Measurements from ENCODE around the gene ITSN1.
"Not testable (repeated sequence)": the region's sequence is repeated elsewhere in the genome, so short reads cannot be mapped to it uniquely, and the experiment has no call there.

Gene ITSN1

GRCh38 chr21:33916200-33916567, 273.9 kb downstream of the ITSN1 start:
- no peak for DNase-seq (ENCODE audit: low read depth in 3 of 3, low spot score in 1 of 3)

GRCh38 chr21:33917421-33917820, 275.1 kb downstream of the ITSN1 start:
- no peak for DNase-seq (ENCODE audit: low read depth in 3 of 3, low spot score in 1 of 3)

DNA sequence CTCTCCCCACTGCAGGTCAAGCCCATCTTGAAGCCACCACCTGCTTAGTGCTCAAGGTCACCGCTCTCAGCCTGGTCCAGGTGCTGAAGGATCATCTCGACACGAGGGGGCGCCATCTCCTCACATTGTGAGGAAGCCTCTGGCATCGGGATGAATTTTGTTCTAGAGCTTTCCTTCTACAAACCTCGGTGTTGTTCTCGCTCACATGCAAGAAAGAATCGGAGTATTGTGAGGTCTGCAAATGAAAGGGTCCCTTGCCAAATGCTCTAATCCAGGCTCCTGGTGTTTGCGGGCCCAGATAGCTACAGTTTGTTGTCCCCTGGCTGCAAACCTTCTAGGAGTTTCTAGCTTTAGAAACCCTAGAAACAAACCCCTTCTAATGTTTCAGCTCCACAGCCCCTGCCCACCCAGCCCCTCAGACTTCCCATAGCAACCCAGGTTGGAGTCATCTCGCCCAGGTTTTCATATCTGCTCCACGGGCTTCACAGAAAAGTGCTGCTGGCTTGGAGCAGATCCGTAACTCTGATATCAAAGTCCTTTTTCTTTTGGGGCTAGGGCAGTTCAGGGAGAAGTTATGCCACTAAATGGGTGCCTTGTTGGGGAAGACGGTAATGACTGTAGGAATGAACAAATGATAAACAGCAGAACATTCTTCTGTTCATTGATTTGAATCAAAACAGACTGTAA, 281.9 kb downstream of the ITSN1 start:
- peak; percentile 80 to 89 (median 84) for DNase-seq (ENCODE audit: low read depth in 3 of 3, low spot score in 1 of 3)

DNA sequence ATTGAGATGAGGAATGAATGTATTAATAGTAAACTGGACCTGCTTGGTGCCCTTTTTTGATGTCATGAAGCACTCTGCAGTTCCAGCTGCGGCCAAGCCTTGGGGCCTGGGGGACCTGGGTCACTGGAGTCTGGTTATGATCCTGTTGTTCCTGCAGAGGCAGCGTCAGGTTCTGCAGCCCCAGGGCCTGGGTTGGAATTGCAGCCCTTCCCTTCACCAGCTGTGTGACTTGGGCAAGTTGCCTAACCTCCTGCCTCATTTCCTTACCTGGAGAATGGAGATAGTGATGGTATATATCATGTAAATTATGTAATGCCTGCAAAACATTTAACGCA, 282.4 kb downstream of the ITSN1 start:
- DNase-seq (ENCODE audit: low read depth in 3 of 3, low spot score in 1 of 3): no peak

DNA sequence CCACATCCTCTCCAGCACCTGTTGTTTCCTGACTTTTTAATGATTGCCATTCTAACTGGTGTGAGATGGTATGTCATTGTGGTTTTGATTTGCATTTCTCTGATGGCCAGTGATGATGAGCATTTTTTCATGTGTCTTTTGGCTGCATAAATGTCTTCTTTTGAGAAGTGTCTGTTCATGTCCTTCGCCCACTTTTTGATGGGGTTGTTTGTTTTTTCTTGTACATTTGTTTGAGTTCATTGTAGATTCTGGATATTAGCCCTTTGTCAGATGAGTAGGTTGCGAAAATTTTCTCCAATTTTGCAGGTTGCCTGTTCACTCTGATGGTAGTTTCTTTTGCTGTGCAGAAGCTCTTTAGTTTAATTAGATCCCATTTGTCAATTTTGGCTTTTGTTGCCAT, 283.9 kb downstream of the ITSN1 start:
- DNase-seq (ENCODE audit: low read depth in 3 of 3, low spot score in 1 of 3): not testable (repeated sequence)

- peak; percentile 25 to 58 (median 48) for DNase-seq (ENCODE audit: low read depth in 3 of 3, low spot score in 1 of 3)
These were observed 288.9 kb downstream of the ITSN1 start for GRCh38 chr21:33931052-33931798.

GRCh38 chr21:33931799-33932390, 289.6 kb downstream of the ITSN1 start:
- no peak for DNase-seq (ENCODE audit: low read depth in 3 of 3, low spot score in 1 of 3)

GRCh38 chr21:33932731-33933130, 290.4 kb downstream of the ITSN1 start:
- DNase-seq (ENCODE audit: low read depth in 3 of 3, low spot score in 1 of 3): no peak

GRCh38 chr21:33936301-33937038, 294.2 kb downstream of the ITSN1 start:
- no peak for DNase-seq (ENCODE audit: low read depth in 3 of 3, low spot score in 1 of 3)

GRCh38 chr21:33937146-33937545, 294.8 kb downstream of the ITSN1 start:
- no peak for DNase-seq (ENCODE audit: low read depth in 3 of 3, low spot score in 1 of 3)

DNA sequence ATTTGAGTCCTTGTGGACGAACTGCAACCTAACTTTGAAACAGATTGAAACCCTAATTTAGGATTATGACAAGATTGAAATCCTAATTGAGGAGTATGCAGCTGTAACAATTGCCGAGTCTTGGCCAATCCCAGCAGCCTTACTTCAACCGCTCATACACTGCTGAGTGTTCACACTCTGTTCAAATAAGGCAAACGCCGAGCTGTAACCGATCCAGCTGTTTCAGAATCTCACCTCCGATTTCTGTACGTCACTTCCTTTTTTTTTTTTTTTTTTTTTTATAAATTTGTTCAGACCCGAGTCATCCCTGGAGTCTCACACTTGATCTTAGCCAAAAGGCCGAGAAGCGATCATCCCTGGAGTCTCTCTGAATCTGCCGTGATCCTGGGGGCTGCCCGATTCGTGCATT, 295.6 kb downstream of the ITSN1 start:
- no peak for DNase-seq (ENCODE audit: low read depth in 3 of 3, low spot score in 1 of 3)

DNA sequence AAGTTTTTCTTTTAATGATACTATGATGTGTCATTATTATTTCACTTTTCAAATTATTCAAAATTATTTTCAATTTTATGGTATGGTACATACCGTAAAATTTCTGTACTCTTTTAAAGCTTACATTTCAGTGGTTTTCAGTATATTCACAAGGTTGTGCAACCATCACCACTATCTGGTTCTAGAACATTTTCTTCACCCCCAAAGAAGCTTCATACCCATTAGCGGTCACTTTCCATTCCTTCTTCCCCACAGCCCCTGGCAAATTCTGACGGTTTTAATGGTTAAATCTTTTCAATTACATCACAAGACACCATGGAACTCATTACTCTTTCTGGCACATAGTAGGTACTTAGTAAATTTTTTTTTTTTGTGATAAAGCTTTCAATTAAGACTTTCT, 296.1 kb downstream of the ITSN1 start:
- no peak for DNase-seq (ENCODE audit: low read depth in 3 of 3, low spot score in 1 of 3)

DNA sequence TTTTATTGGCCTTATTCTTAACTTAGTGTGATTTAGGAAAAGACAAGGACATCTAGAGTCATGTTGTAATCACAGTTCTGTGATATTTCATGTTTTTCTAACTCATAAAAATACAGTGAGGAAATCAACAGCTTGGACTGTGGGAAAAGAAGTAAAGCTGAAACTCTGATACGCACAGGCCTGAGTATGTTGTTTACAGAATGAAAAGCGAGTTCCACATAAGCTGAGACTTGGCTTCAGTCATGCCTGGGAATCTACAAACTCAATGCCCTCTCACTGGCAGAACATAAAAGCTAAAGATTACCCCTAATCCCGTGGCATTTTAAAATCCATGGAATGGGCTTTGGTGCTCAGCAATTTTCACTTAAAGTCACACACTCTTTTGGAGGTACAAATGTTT, 296.9 kb downstream of the ITSN1 start:
- no peak for DNase-seq (ENCODE audit: low read depth in 3 of 3, low spot score in 1 of 3)

GRCh38 chr21:33940164-33940880, 298.0 kb downstream of the ITSN1 start:
- no peak for DNase-seq (ENCODE audit: low read depth in 3 of 3, low spot score in 1 of 3)

GRCh38 chr21:33940881-33941245, 298.6 kb downstream of the ITSN1 start:
- DNase-seq (ENCODE audit: low read depth in 3 of 3, low spot score in 1 of 3): no peak

DNA sequence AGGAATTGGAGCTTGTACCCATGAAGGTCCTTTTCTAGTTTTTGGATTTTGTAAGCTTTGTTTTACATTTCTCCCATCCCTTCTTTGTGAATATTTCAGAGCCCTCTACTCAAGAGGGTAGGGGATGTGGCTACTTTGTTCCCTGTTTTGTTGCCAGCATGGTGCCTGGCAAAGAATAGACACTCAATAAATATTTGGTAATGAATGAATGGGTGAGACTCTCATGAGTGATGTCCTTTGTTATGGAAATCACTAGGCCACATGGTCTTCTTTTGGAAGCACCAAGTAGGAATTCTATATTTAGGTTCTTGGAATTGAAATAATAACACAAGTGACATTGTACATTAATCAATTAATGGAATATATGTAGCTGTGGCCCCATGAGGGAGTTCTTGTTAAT, 300.1 kb downstream of the ITSN1 start:
- DNase-seq (ENCODE audit: low read depth in 3 of 3, low spot score in 1 of 3): no peak

DNA sequence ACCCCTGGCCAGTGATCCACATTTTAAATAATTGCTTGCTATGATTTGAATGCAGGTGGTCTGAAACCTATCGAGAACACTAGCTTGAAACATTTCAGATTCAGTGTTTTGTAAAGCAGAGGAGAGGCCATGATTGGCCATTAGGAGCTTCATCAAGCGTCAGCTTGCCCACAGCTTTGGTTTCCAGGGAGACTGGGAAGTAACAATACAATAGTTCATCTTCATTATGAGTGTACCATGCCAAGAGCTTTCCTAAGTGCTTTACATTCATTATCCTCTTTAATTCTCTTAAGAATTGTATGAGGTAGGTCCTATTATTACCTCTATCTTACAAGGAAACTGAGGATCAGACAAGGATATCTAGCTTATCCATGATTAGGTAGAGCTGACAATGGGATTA, 301.0 kb downstream of the ITSN1 start:
- no peak for DNase-seq (ENCODE audit: low read depth in 3 of 3, low spot score in 1 of 3)

DNA sequence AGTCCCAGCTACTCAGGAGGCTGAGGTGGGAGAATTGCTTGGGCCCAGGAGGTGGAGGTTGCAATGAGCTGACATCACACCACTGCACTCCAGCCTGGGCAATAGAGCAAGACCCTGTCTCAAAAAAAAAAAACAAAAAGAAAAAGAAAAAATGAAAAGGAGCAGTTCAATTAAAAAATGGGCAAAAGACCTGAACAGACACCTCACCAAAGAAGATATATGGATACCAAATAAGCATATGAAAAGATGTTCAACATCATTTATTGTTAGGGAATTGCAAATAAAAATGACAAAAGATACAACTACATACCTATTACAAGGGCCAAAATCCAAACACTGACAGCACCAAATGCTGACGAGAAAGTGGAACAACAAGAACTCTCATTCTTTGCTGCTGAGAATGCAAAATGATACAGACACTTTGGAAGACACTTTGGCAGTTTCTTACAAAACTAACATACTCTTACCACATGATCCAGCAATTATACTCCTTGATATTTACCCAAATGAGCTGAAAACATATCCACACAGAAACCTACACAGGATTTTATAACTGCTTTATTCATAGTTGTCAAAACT, 302.0 kb downstream of the ITSN1 start:
- DNase-seq (ENCODE audit: low read depth in 3 of 3, low spot score in 1 of 3): no peak

GRCh38 chr21:33945652-33946270, 303.5 kb downstream of the ITSN1 start:
- no peak for DNase-seq (ENCODE audit: low read depth in 3 of 3, low spot score in 1 of 3)

GRCh38 chr21:33947451-33948095, 305.3 kb downstream of the ITSN1 start:
- peak; percentile 51 to 75 (median 70) for DNase-seq (ENCODE audit: low read depth in 3 of 3, low spot score in 1 of 3)
